Neural progenitor cell (in vitro differentiated cells): ENCODE measurements around the gene POLK.

Experiments used
- EZH2 ChIP-seq: fragments of 200-600 bp; sonication (generic); IDR thresholded peaks from 2 replicates; pipeline ENCODE4 v1.6.1; 2017; ENCODE audit warnings: antibody characterized with exemption, mild to moderate bottlenecking, moderate library complexity
- EZH2phosphoT487 ChIP-seq: fragments of 200-600 bp; sonication (generic); IDR thresholded peaks from 2 replicates; pipeline ENCODE4 v1.6.1; 2017; ENCODE audit warnings: antibody characterized with exemption
- TF ChIP-seq, protein P1 (sequence below): fragments of 200-600 bp; sonication (generic); IDR thresholded peaks from 2 replicates; pipeline ENCODE4 v1.5.1; 2017; ENCODE audit warnings: antibody characterized with exemption, mild to moderate bottlenecking

DNA sequence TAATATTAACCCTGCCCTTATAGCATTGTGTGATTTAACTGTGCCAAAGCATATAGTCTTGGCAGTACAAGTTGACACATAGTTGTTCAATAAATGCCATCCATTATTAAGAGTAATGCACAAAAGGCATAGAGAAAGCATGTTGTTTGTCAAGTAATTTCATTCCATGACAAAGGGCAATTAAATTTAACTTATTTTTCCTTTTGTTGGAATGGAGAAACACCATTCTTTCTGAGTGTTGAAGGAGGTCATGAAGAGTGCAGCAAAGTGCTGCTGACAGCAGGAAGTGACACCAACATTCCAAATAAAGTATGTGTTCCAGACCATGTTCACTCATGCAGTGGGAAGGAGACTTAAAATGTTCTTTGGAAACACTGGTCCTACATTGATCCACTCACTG is 128.7 kb downstream of the POLK start:
- TF ChIP-seq, protein P1, sequence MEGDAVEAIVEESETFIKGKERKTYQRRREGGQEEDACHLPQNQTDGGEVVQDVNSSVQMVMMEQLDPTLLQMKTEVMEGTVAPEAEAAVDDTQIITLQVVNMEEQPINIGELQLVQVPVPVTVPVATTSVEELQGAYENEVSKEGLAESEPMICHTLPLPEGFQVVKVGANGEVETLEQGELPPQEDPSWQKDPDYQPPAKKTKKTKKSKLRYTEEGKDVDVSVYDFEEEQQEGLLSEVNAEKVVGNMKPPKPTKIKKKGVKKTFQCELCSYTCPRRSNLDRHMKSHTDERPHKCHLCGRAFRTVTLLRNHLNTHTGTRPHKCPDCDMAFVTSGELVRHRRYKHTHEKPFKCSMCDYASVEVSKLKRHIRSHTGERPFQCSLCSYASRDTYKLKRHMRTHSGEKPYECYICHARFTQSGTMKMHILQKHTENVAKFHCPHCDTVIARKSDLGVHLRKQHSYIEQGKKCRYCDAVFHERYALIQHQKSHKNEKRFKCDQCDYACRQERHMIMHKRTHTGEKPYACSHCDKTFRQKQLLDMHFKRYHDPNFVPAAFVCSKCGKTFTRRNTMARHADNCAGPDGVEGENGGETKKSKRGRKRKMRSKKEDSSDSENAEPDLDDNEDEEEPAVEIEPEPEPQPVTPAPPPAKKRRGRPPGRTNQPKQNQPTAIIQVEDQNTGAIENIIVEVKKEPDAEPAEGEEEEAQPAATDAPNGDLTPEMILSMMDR, result no peak
- TF ChIP-seq EZH2phosphoT487 (no peak), EZH2 (no peak)
